Activated CD4-positive, CD25-positive, alpha-beta regulatory T cell (primary cell): ENCODE measurements around the gene CBLIF.
"Not testable (repeated sequence)": the region's sequence is repeated elsewhere in the genome, so short reads cannot be mapped to it uniquely, and the experiment has no call there.

Experiments used
- DNase-seq, 4 experiments: peaks; one replicate each; lab custom pipeline; 2025; lab: John Stamatoyannopoulos, UW

The CBLIF gene

GRCh38 chr11:59794417-59794816, 50.9 kb downstream of the CBLIF start:
- no peak for DNase-seq

GRCh38 chr11:59792507-59792906, 52.8 kb downstream of the CBLIF start:
- no peak for DNase-seq

GRCh38 chr11:59791639-59792038, 53.7 kb downstream of the CBLIF start:
- DNase-seq = no peak

- no peak for DNase-seq
Measured at GRCh38 chr11:59787816-59788215, 57.5 kb downstream of the CBLIF start.

GRCh38 chr11:59787255-59787588, 58.1 kb downstream of the CBLIF start:
- DNase-seq = no peak

GRCh38 chr11:59785818-59786217, 59.5 kb downstream of the CBLIF start:
- no peak for DNase-seq

- not testable (repeated sequence) for DNase-seq
Measured at GRCh38 chr11:59784441-59784840, 60.9 kb downstream of the CBLIF start.

GRCh38 chr11:59783632-59784090, 61.6 kb downstream of the CBLIF start:
- no peak for DNase-seq

GRCh38 chr11:59782080-59782479, 63.2 kb downstream of the CBLIF start:
- no peak for DNase-seq

GRCh38 chr11:59779487-59779886, 65.8 kb downstream of the CBLIF start:
- no peak for DNase-seq
